HUES64 (cell line): Measurements from ENCODE around the gene HYDIN.

Experiments
- H3K27ac ChIP-seq: 2 replicates; pipeline ENCODE4 v1.7.0; 2013; ENCODE audit warnings: low read depth, low read length, inconsistent platforms
- H3K27me3 ChIP-seq: 2 replicates; pipeline ENCODE4 v1.6.1; 2013; ENCODE audit warnings: mild to moderate bottlenecking, low read length; ENCODE audit not compliant: insufficient read depth
- H3K36me3 ChIP-seq: 2 replicates; pipeline ENCODE4 v1.6.1; 2013; ENCODE audit warnings: mild to moderate bottlenecking, low read length; ENCODE audit not compliant: insufficient read depth
- H3K4me1 ChIP-seq: 2 replicates; pipeline ENCODE4 v1.6.1; 2013; ENCODE audit warnings: mild to moderate bottlenecking, low read length, moderate library complexity; ENCODE audit not compliant: insufficient read depth
- H3K4me3 ChIP-seq: 2 replicates; pipeline ENCODE4 v1.5.1; 2013; ENCODE audit warnings: mild to moderate bottlenecking, low read length, moderate library complexity
- H3K9ac ChIP-seq: 2 replicates; pipeline ENCODE4 v1.6.1; 2013; ENCODE audit warnings: mild to moderate bottlenecking, low read depth, low read length
- H3K9me3 ChIP-seq: 2 replicates; pipeline ENCODE4 v1.6.1; 2013; ENCODE audit warnings: low read depth, low read length; ENCODE audit not compliant: insufficient read depth
- WGBS: fragments of 150-250, 120-280 bp; methylation state at CpG from one replicate; pipeline ENCODE4 v1.1.7; 2013; ENCODE audit warnings: missing lambda C conversion rate; 5-methylcytosine and 5-hydroxymethylcytosine counted together

The HYDIN gene

DNA sequence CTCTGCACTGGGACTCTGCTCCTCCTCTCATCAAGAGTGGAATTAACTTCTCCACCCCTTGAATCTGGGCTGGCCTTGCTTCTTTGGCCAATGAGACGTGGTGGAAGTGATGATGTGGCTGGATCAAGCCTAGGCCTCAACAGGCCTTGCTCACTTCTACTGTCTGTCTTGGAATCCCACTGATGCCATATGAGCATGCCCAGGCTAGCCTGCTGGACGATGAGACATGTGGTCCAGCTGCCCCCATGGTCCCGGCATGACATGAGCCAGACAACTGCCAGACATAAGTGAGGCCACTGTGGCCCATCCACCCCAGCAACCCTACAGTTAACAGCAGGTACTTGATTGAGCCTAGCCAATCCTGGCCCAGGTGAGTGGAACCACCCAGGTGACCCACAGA lies 448.3 kb downstream of the HYDIN start:
- Histone ChIP-seq H3K9ac (no peak overlapping the region), H3K4me1 (peaks cover 4% of the 10 kb centered on the region; the same call in 1 of the 2 replicates), H3K36me3 (peaks cover 83% of the 10 kb centered on the region), H3K9me3 (no peaks in the 10 kb centered on the region), H3K4me3 (no peak overlapping the region), H3K27ac (no peak overlapping the region), H3K27me3 (no peaks in the 10 kb centered on the region)
- WGBS = 95% methylated on average over 3 of the region's 3 CpGs

DNA sequence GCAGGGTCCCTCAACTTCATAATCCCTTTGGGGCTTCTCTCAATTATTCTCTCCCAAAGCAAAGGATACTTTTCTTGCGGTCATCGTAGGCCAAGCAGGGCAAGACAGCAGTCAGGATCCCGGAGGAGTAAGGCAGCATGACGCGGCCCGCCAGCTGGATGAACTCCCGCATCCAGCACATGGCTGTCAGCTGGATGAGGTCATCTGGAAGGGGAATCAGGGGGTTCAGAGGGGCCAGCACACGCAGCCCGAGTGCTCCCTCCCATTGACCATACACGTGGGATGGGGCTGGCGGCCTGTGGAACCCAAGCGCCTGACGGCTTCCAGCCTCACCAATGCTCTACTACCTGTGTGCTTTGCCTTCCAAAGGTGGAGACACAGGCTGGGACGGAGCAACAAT lies 448.7 kb downstream of the HYDIN start:
- Histone ChIP-seq H3K4me3 (no peak overlapping the region), H3K27me3 (no peaks in the 10 kb centered on the region), H3K4me1 (peaks cover 4% of the 10 kb centered on the region; the same call in 1 of the 2 replicates), H3K36me3 (peaks cover 83% of the 10 kb centered on the region), H3K9me3 (no peaks in the 10 kb centered on the region), H3K27ac (no peak overlapping the region), H3K9ac (no peak overlapping the region)
- WGBS = 98% methylated on average over 14 of the region's 14 CpGs

DNA sequence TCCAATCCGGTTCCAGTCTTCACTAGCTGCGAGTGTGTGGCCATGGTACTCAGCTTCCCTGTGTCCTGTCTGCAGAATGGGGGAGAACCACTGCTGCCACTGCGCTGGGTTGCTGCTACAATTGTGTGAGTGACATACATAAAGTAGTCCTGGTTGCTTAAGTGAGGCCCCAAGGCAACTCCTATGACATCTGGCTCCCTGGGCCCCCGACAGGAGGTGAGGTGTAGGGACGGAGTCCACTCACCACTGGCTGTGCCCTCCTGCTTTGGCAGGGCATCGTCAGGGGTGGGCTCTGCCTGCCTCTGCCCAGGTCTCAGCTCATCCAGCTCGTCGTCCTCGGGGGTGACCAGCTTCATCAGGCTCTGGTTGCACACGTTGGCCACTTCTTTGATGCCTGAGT lies 450.0 kb downstream of the HYDIN start:
- 95% methylated on average over 10 of the region's 10 CpGs for WGBS
- Histone ChIP-seq H3K4me1 (peaks cover 4% of the 10 kb centered on the region; the same call in 1 of the 2 replicates), H3K27ac (no peak overlapping the region), H3K9me3 (no peaks in the 10 kb centered on the region), H3K4me3 (no peak overlapping the region), H3K36me3 (peaks cover 72% of the 10 kb centered on the region), H3K27me3 (no peaks in the 10 kb centered on the region), H3K9ac (no peak overlapping the region)

DNA sequence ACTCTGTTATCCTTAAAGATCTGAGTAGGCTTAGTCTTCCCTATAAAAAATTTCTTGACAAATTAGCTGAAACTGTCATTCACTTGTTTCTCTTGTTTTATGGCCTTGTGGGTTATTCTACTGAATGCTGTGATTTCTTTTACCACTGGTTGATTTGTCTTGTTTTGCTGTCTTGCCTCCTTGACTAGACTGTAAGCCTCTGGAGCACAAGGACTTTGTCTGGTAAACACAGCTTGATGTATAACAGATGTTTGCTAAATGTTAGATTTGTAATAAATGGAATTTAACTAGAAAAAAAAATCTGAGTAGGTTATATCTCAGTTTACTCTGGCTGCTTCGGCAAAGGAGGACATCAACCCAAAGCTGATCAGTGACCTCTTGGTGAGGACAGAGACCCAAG lies 451.2 kb downstream of the HYDIN start:
- WGBS = 95% methylated on average over 1 of the region's 1 CpG
- Histone ChIP-seq H3K4me1 (peaks cover 4% of the 10 kb centered on the region; the same call in 1 of the 2 replicates), H3K36me3 (peaks cover 61% of the 10 kb centered on the region), H3K4me3 (no peak overlapping the region), H3K9me3 (no peaks in the 10 kb centered on the region), H3K27ac (no peak overlapping the region), H3K9ac (no peak overlapping the region), H3K27me3 (no peaks in the 10 kb centered on the region)

DNA sequence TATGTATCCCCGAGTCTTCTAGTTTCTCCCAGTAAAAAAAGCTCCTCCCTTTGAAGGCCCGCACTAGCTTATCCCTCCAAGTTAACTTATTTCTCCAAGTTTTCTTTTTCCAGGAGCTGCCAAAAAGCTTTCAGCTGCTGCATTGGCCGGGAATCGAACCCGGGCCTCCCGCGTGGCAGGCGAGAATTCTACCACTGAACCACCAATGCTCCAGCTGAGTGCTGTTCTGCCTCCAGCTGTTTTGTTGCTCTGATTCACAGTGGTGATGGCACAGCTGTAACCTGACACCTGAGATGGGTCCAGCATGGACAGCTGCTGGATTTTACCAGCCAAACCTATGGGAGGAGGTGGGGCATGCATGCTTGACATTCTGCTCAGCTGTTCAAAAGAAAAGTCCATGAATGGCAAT lies 451.6 kb downstream of the HYDIN start:
- Histone ChIP-seq H3K27me3 (no peaks in the 10 kb centered on the region), H3K27ac (no peak overlapping the region), H3K4me3 (no peak overlapping the region), H3K4me1 (peaks cover 4% of the 10 kb centered on the region; the same call in 1 of the 2 replicates), H3K9ac (no peak overlapping the region), H3K36me3 (peaks cover 61% of the 10 kb centered on the region), H3K9me3 (no peaks in the 10 kb centered on the region)
- 63% methylated on average over 8 of the region's 8 CpGs for WGBS

DNA sequence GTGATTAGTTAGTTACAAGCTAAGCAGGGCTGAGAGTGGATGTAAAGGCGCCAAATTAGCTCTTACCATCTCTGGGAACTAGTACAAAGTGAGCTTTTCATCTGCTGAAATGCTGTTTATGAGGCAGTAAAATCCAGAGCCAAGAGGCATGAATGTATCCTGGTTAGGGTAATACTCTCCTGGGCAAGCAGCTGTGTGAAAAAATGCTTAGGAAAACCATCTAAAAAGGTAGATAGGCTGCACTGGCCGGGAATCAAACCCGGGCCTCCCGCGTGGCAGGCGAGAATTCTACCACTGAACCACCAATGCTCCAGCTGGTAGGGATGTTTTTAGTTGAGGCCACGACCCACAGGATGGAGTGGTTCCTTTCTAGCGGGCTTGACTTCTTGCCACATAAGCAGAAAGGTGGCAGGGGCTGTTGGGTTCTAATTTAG lies 452.5 kb downstream of the HYDIN start:
- no peak overlapping the region for H3K27ac ChIP-seq
- no peaks in the 10 kb centered on the region for H3K9me3 ChIP-seq
- WGBS = 92% methylated on average over 8 of the region's 8 CpGs
- no peaks in the 10 kb centered on the region for H3K27me3 ChIP-seq
- peaks cover 4% of the 10 kb centered on the region; the same call in 1 of the 2 replicates for H3K4me1 ChIP-seq
- H3K36me3 ChIP-seq = peaks cover 56% of the 10 kb centered on the region
- H3K4me3 ChIP-seq = no peak overlapping the region
- no peak overlapping the region for H3K9ac ChIP-seq

DNA sequence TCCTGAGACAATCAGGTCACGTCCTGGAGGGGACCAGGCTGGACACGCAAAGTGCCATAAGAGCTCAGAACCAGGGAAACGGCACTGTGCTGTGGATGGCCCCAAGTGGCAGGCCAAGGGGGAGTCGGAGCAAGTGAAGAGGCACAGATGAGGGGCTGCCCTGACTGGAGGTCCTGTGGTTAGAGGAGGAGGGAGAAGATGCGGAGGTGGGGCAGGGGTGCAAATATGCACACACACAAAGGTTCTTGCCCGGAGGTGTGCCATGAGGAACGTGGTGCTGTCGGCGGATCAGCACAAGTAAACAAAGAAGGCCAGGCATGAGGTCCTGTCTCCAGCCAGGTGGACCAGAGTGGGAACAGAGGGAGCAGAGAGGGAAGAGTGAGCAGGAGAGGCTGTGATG lies 453.0 kb downstream of the HYDIN start:
- peaks cover 55% of the 10 kb centered on the region for H3K36me3 ChIP-seq

DNA sequence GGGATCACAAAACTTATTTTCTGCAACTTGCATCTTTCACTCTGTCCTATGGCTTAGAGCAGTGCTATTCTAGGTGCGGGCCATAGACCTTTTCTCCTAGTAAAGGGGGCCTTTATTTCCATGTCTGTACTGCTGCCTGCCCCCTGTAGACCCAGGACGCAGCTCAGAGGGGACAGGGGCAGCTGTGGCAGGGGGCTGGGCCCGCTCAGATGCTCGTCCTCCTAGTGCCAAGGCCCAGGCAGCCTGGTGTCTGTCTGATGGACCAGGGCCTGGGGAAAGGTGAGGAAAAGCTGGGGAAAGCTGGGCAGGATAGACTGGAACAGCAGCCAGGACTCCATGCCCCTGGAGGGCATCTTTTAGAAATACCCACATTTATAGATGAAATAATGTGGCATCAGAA lies 455.1 kb downstream of the HYDIN start:
- H3K36me3 ChIP-seq = peaks cover 48% of the 10 kb centered on the region
- 95% methylated on average over 4 of the region's 4 CpGs for WGBS
- no peak overlapping the region for H3K9ac ChIP-seq

More for the DNA sequence above, 453.0 kb downstream of the HYDIN start:
- H3K4me3 ChIP-seq = no peak overlapping the region
- H3K27me3 ChIP-seq = no peaks in the 10 kb centered on the region
- no peak overlapping the region for H3K27ac ChIP-seq
- no peaks in the 10 kb centered on the region for H3K9me3 ChIP-seq
- H3K9ac ChIP-seq = no peak overlapping the region
- H3K4me1 ChIP-seq = peaks cover 4% of the 10 kb centered on the region; the same call in 1 of the 2 replicates
- WGBS = 95% methylated on average over 9 of the region's 9 CpGs

DNA sequence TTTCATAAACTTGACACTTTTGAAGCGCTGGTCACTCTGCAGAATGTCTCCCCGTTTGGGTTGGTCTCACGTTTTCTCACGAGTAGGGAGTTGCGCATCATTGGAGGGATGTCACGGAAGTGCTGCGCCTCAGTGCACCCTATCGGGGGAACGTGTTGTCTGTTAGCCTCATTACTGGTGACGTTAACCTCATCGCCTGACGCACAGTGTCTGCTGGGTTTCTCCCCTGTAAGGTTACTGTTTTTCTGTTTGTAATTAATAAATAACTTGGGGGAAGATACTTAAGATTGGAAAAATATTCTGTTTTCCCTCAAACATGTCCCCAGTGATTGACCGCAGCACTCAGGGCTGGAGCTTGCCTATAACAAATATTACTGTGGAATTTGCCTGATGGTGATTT lies 456.3 kb downstream of the HYDIN start:
- Histone ChIP-seq H3K36me3 (peaks cover 45% of the 10 kb centered on the region), H3K9me3 (no peaks in the 10 kb centered on the region), H3K4me1 (peaks cover 2% of the 10 kb centered on the region; the same call in 1 of the 2 replicates), H3K27me3 (no peaks in the 10 kb centered on the region), H3K4me3 (no peak overlapping the region), H3K27ac (no peak overlapping the region), H3K9ac (no peak overlapping the region)
- 95% methylated on average over 13 of the region's 13 CpGs for WGBS

More for the DNA sequence above, 455.1 kb downstream of the HYDIN start:
- Histone ChIP-seq H3K9me3 (no peaks in the 10 kb centered on the region), H3K4me1 (peaks cover 4% of the 10 kb centered on the region; the same call in 1 of the 2 replicates), H3K27me3 (no peaks in the 10 kb centered on the region), H3K4me3 (no peak overlapping the region), H3K27ac (no peak overlapping the region)

DNA sequence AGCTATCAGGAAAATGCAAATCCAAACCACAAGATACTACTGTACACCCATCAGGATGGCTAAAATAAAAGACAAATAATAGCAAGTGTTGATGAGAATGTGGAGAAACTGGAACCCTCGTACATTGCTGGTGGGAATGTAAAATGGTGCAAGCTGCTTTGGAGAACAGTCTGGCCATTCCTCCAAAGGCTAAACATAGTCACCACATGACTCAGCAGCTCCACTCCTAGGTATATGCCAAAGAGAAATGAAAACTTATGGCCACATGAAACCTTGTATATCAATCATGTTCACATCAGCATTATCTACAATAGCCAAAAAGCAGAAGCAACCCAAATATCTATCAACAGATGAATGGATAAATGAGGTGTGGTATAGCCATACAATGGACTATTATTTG lies 458.0 kb downstream of the HYDIN start:
- H3K9me3 ChIP-seq = no peaks in the 10 kb centered on the region
- no peak overlapping the region for H3K27ac ChIP-seq
- no peaks in the 10 kb centered on the region for H3K4me1 ChIP-seq
- H3K9ac ChIP-seq = no peak overlapping the region
- no peak overlapping the region for H3K4me3 ChIP-seq
- no peaks in the 10 kb centered on the region for H3K27me3 ChIP-seq
- peaks cover 33% of the 10 kb centered on the region for H3K36me3 ChIP-seq
- WGBS = 88% methylated on average over 1 of the region's 1 CpG

DNA sequence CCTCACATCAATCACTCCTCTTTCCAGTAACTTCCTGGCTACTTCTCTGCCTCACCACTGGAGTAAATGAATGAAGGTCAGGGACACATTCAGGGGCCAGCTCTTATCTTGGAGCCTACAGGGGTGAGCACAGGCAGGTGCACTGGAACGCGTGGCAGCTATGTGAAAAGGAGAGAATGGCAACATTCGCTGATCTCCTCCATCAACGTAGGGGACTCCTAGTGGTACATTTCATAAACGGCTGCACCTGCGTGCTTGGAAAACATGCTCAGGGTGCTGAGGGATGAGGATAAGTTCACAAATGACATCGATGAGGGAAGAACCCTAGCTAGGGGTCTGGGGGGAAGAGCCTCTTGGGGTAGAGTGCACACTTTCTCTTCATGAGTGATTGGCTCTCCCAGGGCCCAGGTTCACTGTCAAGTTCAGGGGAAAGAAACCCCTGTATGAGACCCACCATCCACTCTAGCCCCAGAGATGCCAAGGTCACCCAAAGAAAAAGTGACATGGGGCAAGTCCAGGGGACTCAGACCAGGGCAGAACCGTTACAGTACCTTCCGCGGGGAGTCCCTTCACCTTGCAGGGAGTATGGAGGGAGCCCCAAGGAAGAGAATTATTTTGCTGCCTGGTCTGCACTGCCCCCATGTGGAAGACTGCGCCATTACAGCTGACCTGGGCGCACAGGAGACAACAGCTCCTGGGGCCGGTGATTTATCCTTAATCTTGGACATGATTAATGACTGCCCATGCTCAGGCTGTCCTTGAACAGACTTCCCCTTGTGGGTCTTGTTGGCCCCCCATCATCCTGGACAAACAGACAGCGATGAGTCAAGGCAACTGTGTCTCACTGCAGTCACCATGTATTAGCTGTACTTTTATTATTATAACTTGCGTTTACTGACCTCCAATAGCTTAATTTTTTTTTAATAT lies 459.6 kb downstream of the HYDIN start:
- 57% methylated on average over 14 of the region's 15 CpGs for WGBS
- Histone ChIP-seq H3K4me1 (no peaks in the 10 kb centered on the region), H3K4me3 (no peak overlapping the region), H3K27me3 (no peaks in the 10 kb centered on the region), H3K36me3 (peaks cover 41% of the 10 kb centered on the region), H3K9ac (no peak overlapping the region), H3K9me3 (no peaks in the 10 kb centered on the region), H3K27ac (no peak overlapping the region)
